HCT116 (cell line): ENCODE measurements around the gene RPL19. TPM values are rescaled to one million over a fixed set of nuclear protein-coding genes. Genes with fewer than 3 reads are reported as not detected.

ENCODE experiments used
- ATAC-seq: fragments of 200-7000 bp; cut with Tn5 transposase; 2 replicates; pipeline ENCODE4 v1.9.1; 2020; ENCODE audit warnings: mild to moderate bottlenecking, moderate library complexity
- BruUV-seq: library from RNA; stranded (reverse); fragments of 400-500 nt; replicated peaks from 2 replicates; lab custom pipeline; 2021; lab: Mats Ljungman, UMichigan
- CTCF ChIA-PET: fragments of 300-600 bp; sonication (Branson Sonifier 250); formaldehyde crosslinking; loops from one replicate; lab custom pipeline; 2021; ENCODE audit warnings: antibody characterized with exemption; lab: Charles Lee
- POLR2A ChIA-PET: fragments of 300-600, 350-600 bp; sonication (Branson Sonifier 250); formaldehyde crosslinking; loops from one replicate; lab custom pipeline; 2021; ENCODE audit warnings: antibody characterized with exemption; lab: Charles Lee
- RAD21 ChIA-PET, 2 experiments: fragments of 300-600 bp; sonication (Branson Sonifier 250); formaldehyde crosslinking; loops; one replicate each; lab custom pipeline; 2023; ENCODE audit warnings: low total read pairs in 2 of 2; ENCODE audit not compliant: uncharacterized antibody in 2 of 2, unreplicated experiment in 2 of 2, low non-redundant PET in 1 of 2; lab: Charles Lee
- DNase-seq: peaks from one replicate; pipeline ENCODE4 v3.0.0-alpha.2; 2010; ENCODE audit warnings: low read depth, low spot score
- H2AFZ ChIP-seq: fragments of 200-600 bp; shearing (Covaris generic), sonication (generic); 2 replicates; pipeline ENCODE4 v1.6.1; 2017; ENCODE audit warnings: low read depth, mixed run types, mixed read lengths, antibody characterized with exemption, low read length; ENCODE audit not compliant: poor library complexity, severe bottlenecking
- H3K27ac ChIP-seq: 2 replicates; pipeline ENCODE4 v1.5.1; 2012; ENCODE audit warnings: low read depth, low read length
- H3K27me3 ChIP-seq: fragments of 200-600 bp; sonication (generic); 2 replicates; pipeline ENCODE4 v1.6.1; 2016; ENCODE audit warnings: mixed run types, low read length, mixed read lengths; ENCODE audit not compliant: insufficient read depth
- H3K36me3 ChIP-seq, 2 experiments: fragments of 200-500 bp in 1 of 2; fragments of 200-600 bp in 1 of 2; sonication (Bioruptor generic) in 1 of 2; sonication (generic) in 1 of 2; 2 replicates each; pipeline versions ENCODE4 v1.5.1 to v1.6.1; 2014 to 2016; ENCODE audit warnings: low read length in 2 of 2, inconsistent platforms in 1 of 2, mixed read lengths in 1 of 2, mixed run types in 1 of 2; ENCODE audit not compliant: insufficient read depth in 2 of 2, control insufficient read depth in 1 of 2
- H3K4me1 ChIP-seq, 2 experiments: fragments of 200-600 bp in 1 of 2; sonication (generic) in 1 of 2; 2 replicates each; pipeline versions ENCODE4 v1.5.1 to v1.6.1; 2012 to 2017; ENCODE audit warnings: low read length in 2 of 2, inconsistent platforms in 1 of 2, mild to moderate bottlenecking in 1 of 2, mixed read lengths in 1 of 2, mixed run types in 1 of 2, moderate library complexity in 1 of 2; ENCODE audit not compliant: insufficient read depth in 2 of 2, control insufficient read depth in 1 of 2
- H3K4me2 ChIP-seq: fragments of 200-600 bp; sonication (generic); 2 replicates; pipeline ENCODE4 v1.6.1; 2017; ENCODE audit warnings: mixed run types, low read length, mixed read lengths
- H3K4me3 ChIP-seq, 2 experiments: fragments of 200-600 bp in 1 of 2; sonication (generic) in 1 of 2; replicated peaks in 1 of 2; 2 replicates each; pipeline ENCODE4 v1.5.1; 2011 to 2016; ENCODE audit warnings: low read length in 2 of 2, control low read depth in 1 of 2, low read depth in 1 of 2, mild to moderate bottlenecking in 1 of 2, mixed read lengths in 1 of 2, mixed run types in 1 of 2
- H3K79me2 ChIP-seq: fragments of 200-600 bp; sonication (generic); 2 replicates; pipeline ENCODE4 v1.6.1; 2017; ENCODE audit warnings: mild to moderate bottlenecking, mixed run types, low read length, moderate library complexity, mixed read lengths; ENCODE audit not compliant: insufficient read depth
- H3K9ac ChIP-seq: fragments of 200-600 bp; sonication (generic); 2 replicates; pipeline ENCODE4 v1.6.1; 2016; ENCODE audit warnings: low read length, mixed read lengths
- H3K9me2 ChIP-seq: fragments of 200-600 bp; sonication (generic), shearing (Covaris generic); 2 replicates; pipeline ENCODE4 v1.6.1; 2017; ENCODE audit warnings: mixed run types, mild to moderate bottlenecking, moderate library complexity; ENCODE audit not compliant: insufficient read depth
- H3K9me3 ChIP-seq, 2 experiments: fragments of 200-500 bp in 1 of 2; fragments of 200-600 bp in 1 of 2; sonication (Bioruptor generic) in 1 of 2; sonication (generic) in 1 of 2; 2 replicates each; pipeline ENCODE4 v1.6.1; 2014 to 2017; ENCODE audit warnings: low read length in 2 of 2, mixed read lengths in 2 of 2, inconsistent platforms in 1 of 2, low read depth in 1 of 2, mild to moderate bottlenecking in 1 of 2, mixed run types in 1 of 2, moderate library complexity in 1 of 2; ENCODE audit not compliant: control insufficient read depth in 1 of 2, insufficient read depth in 1 of 2
- H4K20me1 ChIP-seq: fragments of 200-600 bp; sonication (generic), shearing (Covaris generic); 2 replicates; pipeline ENCODE4 v1.6.1; 2017; ENCODE audit warnings: mixed run types, mild to moderate bottlenecking, moderate library complexity; ENCODE audit not compliant: insufficient read depth
- ATF3 ChIP-seq: IDR thresholded peaks from 2 replicates; pipeline ENCODE4 v1.6.1; 2012
- CBX3 ChIP-seq: IDR thresholded peaks from 2 replicates; pipeline ENCODE4 v1.6.1; 2012; ENCODE audit warnings: low read depth
- CTCF ChIP-seq, 3 experiments: fragments of 200-600 bp in 1 of 3; sonication (generic) in 1 of 3; IDR thresholded peaks in 2 of 3; conservative IDR thresholded peaks in 1 of 3; 2 replicates each; pipeline ENCODE4 v1.5.1; 2012 to 2017; ENCODE audit warnings: low read depth in 2 of 3, low read length in 2 of 3, antibody characterized with exemption in 1 of 3, borderline replicate concordance in 1 of 3, control low read depth in 1 of 3, mild to moderate bottlenecking in 1 of 3, mixed read lengths in 1 of 3, mixed run types in 1 of 3, moderate library complexity in 1 of 3; ENCODE audit not compliant: insufficient read depth in 1 of 3
- ELF1 ChIP-seq: IDR thresholded peaks from 2 replicates; pipeline ENCODE4 v1.6.1; 2012; ENCODE audit warnings: low read depth, borderline replicate concordance
- EZH2 ChIP-seq: fragments of 200-600 bp; sonication (generic); IDR thresholded peaks from 2 replicates; pipeline ENCODE4 v1.6.1; 2017; ENCODE audit warnings: antibody characterized with exemption, mixed run types
- EZH2phosphoT487 ChIP-seq: fragments of 200-600 bp; IDR thresholded peaks from 2 replicates; pipeline ENCODE4 v1.6.1; 2018; ENCODE audit warnings: antibody characterized with exemption, borderline replicate concordance
- POLR2AphosphoS5 ChIP-seq: IDR thresholded peaks from 2 replicates; pipeline ENCODE4 v1.6.1; 2011; ENCODE audit warnings: mild to moderate bottlenecking, low read depth, low read length, moderate library complexity
- RAD21 ChIP-seq: IDR thresholded peaks from 2 replicates; pipeline ENCODE4 v1.6.1; 2012; ENCODE audit warnings: low read depth, mild to moderate bottlenecking
- REST ChIP-seq: IDR thresholded peaks from 2 replicates; pipeline ENCODE4 v1.6.1; 2012; ENCODE audit warnings: low read depth
- SP1 ChIP-seq: IDR thresholded peaks from 2 replicates; pipeline ENCODE4 v1.6.1; 2012; ENCODE audit warnings: low read depth
- SRF ChIP-seq: IDR thresholded peaks from 2 replicates; pipeline ENCODE4 v1.6.1; 2012; ENCODE audit warnings: low read depth
- TCF7L2 ChIP-seq: IDR thresholded peaks from 2 replicates; pipeline ENCODE4 v1.7.0; 2011; ENCODE audit warnings: borderline replicate concordance, inconsistent platforms; ENCODE audit not compliant: insufficient read depth, insufficient read length; ENCODE audit errors: extremely low read depth
- YY1 ChIP-seq: IDR thresholded peaks from 2 replicates; pipeline ENCODE4 v1.6.1; 2011; ENCODE audit warnings: low read length, low read depth, moderate library complexity, mild to moderate bottlenecking; ENCODE audit not compliant: insufficient replicate concordance; ENCODE audit errors: extremely low read depth
- ZNF274 ChIP-seq: fragments of 200-500 bp; sonication (Bioruptor generic); IDR thresholded peaks from 2 replicates; pipeline ENCODE4 v1.6.1; 2014; ENCODE audit warnings: mild to moderate bottlenecking, low read depth, low read length, inconsistent platforms
- intact Hi-C: fragments of 100-400 bp; cut with micrococcal nuclease; formaldehyde crosslinking; loops from 2 replicates; pipeline ENCODE4 v1.10.0; 2022
- total RNA-seq: library from RNA; stranded (reverse); gene quantifications from one replicate; pipeline ENCODE4 v1.2.1, GENCODE V29; 2021; ENCODE audit not compliant: unreplicated experiment

The RPL19 gene
- total RNA-seq, 1 experiment from 2014 or later = 2,276 TPM

GRCh38 chr17:39187152-39187830 is 12.8 kb upstream of the RPL19 start (continued):
- TF ChIP-seq YY1 (no peak), SRF (no peak), TCF7L2 (no peak), RAD21 (no peak), CBX3 (no peak)

GRCh38 chr17:39191750-39192510 is 8.2 kb upstream of the RPL19 start:
- H3K79me2 ChIP-seq = peaks cover 12% of the 10 kb centered on the region; the same call in 1 of the 2 replicates
- H3K9ac ChIP-seq = no peak overlapping the region
- peaks cover 9 to 13% of the 10 kb centered on the region in 2 experiments for H3K4me1 ChIP-seq
- H3K4me2 ChIP-seq = no peak overlapping the region
- intact Hi-C loops = no loop called here
- DNase-seq = no peak
- no TSS peak for BruUV-seq
- H3K9me3 ChIP-seq = no peaks in the 10 kb centered on the region
- peaks cover 7 to 10% of the 10 kb centered on the region in 2 experiments; a peak in 3 of 4 replicates for H3K36me3 ChIP-seq
- H3K27me3 ChIP-seq = no peaks in the 10 kb centered on the region
- no peak overlapping the region for H3K27ac ChIP-seq
- H2AFZ ChIP-seq = no peak overlapping the region
- ChIA-PET RAD21 (interaction anchor here in 1 of 2 experiments (0.6 kb wide), 1 partner anchor 13 kb away, joined by 4 read pairs; no protein-coding TSS in a partner anchor), POLR2A (interaction anchor here (1.8 kb wide), 1 partner anchor 8 kb away, joined by 6 read pairs; the partner anchor contains the start of gene RPL19), CTCF (no interaction called here)
- H3K4me3 ChIP-seq = no peak overlapping the region
- TF ChIP-seq SP1 = no peak
- no peak for TF ChIP-seq RAD21
- no peak for TF ChIP-seq ELF1
- TF ChIP-seq ATF3 = no peak
- TF ChIP-seq SRF = no peak
- TF ChIP-seq EZH2 = no peak
- TF ChIP-seq POLR2AphosphoS5 = no peak
- TF ChIP-seq YY1 = no peak
- no peak for TF ChIP-seq CTCF (IDR thresholded peaks at IDR 0.05 in 2 of 3, conservative IDR thresholded peaks at IDR 0.05 in 1 of 3; ENCODE audit: borderline replicate concordance in 1 of 3, insufficient read depth in 1 of 3, low read depth in 2 of 3, low read length in 2 of 3)
- TF ChIP-seq REST = no peak
- TF ChIP-seq TCF7L2 = no peak
- TF ChIP-seq EZH2phosphoT487 = no peak
- no peak for TF ChIP-seq ZNF274
- H4K20me1 ChIP-seq = no peaks in the 10 kb centered on the region
- H3K9me2 ChIP-seq = no peaks in the 10 kb centered on the region
- no peak for ATAC-seq
